Mammary epithelial cell (primary cell): ENCODE results near the gene EPHX1.

Experiments used
- CTCF ChIP-seq, 2 donors: IDR thresholded peaks in 1 of 2; conservative IDR thresholded peaks in 1 of 2; 2 replicates each; pipeline ENCODE4 v1.5.1; 2011 to 2012; ENCODE audit warnings: inconsistent platforms in 2 of 2, low read length in 2 of 2, mild to moderate bottlenecking in 2 of 2, control low read depth in 1 of 2, low read depth in 1 of 2; ENCODE audit not compliant: insufficient read depth in 1 of 2; ENCODE audit errors: extremely low read depth in 1 of 2
- EZH2 ChIP-seq: IDR thresholded peaks from 2 replicates; pipeline ENCODE4 v1.6.1; 2012; ENCODE audit warnings: low read length, inconsistent platforms, borderline replicate concordance

GRCh38 chr1:225760531-225760930 is 49.4 kb upstream of the EPHX1 start:
- TF ChIP-seq CTCF (conservative IDR thresholded peaks at IDR 0.05 in 1 of 2, IDR thresholded peaks at IDR 0.05 in 1 of 2; ENCODE audit: extremely low read depth in 1 of 2, insufficient read depth in 1 of 2, low read depth in 1 of 2, low read length in 2 of 2) (no peak), EZH2 (no peak)
